ENCODE results near the gene C1orf167. TPM values are rescaled to one million over a fixed set of nuclear protein-coding genes. Genes with fewer than 3 reads are reported as not detected.

The C1orf167 gene
- total RNA-seq, 6 experiments from 2014 or later: not detected

DNA sequence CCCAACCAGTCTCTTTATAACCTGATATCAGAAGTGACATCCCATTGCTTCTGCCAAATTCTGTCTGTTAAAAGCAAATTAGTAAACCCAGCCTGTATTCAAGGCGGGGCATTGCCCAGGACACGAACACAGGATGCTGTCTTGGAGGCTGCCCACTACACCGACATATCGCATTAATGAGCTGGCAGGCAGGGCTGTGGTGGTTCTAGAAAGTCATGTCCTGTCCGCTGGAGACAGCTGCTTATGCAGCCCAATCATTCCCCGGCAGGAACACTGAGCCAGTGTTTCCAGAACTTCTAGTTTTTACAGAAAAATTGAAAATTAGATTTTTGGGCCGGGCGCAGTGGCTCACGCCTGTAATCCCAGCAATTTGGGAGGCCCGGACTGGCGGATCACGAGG, 19.3 kb downstream of the C1orf167 start:
- TF ChIP-seq, protein P1, sequence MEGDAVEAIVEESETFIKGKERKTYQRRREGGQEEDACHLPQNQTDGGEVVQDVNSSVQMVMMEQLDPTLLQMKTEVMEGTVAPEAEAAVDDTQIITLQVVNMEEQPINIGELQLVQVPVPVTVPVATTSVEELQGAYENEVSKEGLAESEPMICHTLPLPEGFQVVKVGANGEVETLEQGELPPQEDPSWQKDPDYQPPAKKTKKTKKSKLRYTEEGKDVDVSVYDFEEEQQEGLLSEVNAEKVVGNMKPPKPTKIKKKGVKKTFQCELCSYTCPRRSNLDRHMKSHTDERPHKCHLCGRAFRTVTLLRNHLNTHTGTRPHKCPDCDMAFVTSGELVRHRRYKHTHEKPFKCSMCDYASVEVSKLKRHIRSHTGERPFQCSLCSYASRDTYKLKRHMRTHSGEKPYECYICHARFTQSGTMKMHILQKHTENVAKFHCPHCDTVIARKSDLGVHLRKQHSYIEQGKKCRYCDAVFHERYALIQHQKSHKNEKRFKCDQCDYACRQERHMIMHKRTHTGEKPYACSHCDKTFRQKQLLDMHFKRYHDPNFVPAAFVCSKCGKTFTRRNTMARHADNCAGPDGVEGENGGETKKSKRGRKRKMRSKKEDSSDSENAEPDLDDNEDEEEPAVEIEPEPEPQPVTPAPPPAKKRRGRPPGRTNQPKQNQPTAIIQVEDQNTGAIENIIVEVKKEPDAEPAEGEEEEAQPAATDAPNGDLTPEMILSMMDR (IDR thresholded peaks at IDR 0.05): no peak
- no peak for TF ChIP-seq POLR2A (IDR thresholded peaks at IDR 0.05)
- intact Hi-C loops (cut with DNase I): no loop called here
- Histone ChIP-seq H3K36me3 (no peaks in the 10 kb centered on the region), H3K27me3 (no peaks in the 10 kb centered on the region), H3K4me3 (no peak overlapping the region), H3K4me1 (peaks cover 0 to 22% (median 0%) of the 10 kb centered on the region in 4 donors), H3K9me3 (no peaks in the 10 kb centered on the region), H3K27ac (no peak overlapping the region)
- DNase-seq (no peak), ATAC-seq (no peak)
- 91% methylated on average over 7 of the region's 12 CpGs for WGBS (ENCODE audit: insufficient coverage, low coverage, low lambda C conversion rate, missing lambda C conversion rate)

DNA sequence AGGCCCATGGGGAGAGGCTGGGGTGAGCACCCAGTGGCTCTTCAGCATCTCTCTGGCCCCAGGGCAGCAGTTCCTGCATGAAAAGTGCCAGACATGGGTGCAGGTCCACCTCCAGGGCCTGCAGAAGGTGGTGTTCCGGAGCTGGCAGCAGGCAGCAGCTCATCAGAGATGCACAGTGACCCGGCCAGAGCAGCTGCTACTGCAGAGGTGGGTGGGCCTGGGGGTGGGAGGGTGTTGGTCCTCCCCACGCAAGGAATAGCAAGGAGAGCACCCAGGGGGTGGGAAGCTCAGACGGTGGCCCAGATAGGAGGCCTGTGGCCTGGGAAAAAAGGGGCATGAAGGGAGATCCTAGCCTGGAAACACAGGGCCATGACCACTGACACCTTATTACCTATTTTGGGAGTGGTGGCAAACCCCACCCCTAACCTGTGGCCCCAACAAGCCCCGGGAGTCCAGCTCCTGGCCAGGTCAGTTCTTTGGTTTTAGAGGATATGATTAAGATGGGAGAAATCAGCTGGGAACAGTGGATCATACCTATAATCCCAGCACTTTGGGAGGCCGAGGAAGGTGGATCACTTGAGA, 20.2 kb downstream of the C1orf167 start:
- DNase-seq (no peak), ATAC-seq (no peak)
- H3K27ac ChIP-seq: no peak overlapping the region
- H3K9me3 ChIP-seq: no peaks in the 10 kb centered on the region
- no peaks in the 10 kb centered on the region for H3K36me3 ChIP-seq
- WGBS (ENCODE audit: insufficient coverage, low coverage, low lambda C conversion rate, missing lambda C conversion rate): 93% methylated on average over 2 of the region's 6 CpGs
- peaks cover 0 to 21% (median 0%) of the 10 kb centered on the region in 4 donors for H3K4me1 ChIP-seq
- intact Hi-C loops (cut with DNase I): no loop called here
- no peak overlapping the region for H3K4me3 ChIP-seq
- no peaks in the 10 kb centered on the region for H3K27me3 ChIP-seq
- TF ChIP-seq POLR2A (IDR thresholded peaks at IDR 0.05): no peak
- TF ChIP-seq, protein P1 (IDR thresholded peaks at IDR 0.05): no peak

DNA sequence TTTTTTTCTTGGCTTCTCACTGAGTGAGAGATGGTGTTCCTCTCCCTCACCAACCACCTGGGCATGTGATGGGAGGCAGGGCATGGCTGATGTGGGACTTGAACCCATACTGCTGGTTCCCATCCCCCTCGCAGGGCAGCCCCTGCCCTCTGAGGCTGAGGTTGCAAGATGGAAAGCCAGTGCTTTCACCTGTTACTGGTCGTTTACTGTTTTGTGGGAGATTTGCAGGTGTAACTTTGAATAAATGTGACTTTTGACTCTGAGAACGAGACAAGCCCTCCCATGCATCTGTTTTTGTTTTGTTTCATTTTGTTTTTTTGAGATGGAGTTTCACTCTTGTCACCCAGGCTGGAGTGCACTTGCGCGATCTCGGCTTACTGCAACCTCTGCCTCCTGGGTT, 21.6 kb downstream of the C1orf167 start:
- Histone ChIP-seq H3K4me3 (no peak overlapping the region), H3K27me3 (no peaks in the 10 kb centered on the region), H3K9me3 (no peaks in the 10 kb centered on the region), H3K4me1 (peaks cover 0 to 17% (median 5%) of the 10 kb centered on the region in 4 donors), H3K27ac (peak overlapping the region in 1 of 3 donors; percentile 36), H3K36me3 (no peaks in the 10 kb centered on the region)
- no peak for DNase-seq
- intact Hi-C loops (cut with DNase I): no loop called here
- TF ChIP-seq POLR2A (IDR thresholded peaks at IDR 0.05): no peak
- TF ChIP-seq, protein P1 (IDR thresholded peaks at IDR 0.05): no peak
- no peak for ATAC-seq
- WGBS (ENCODE audit: insufficient coverage, low coverage, low lambda C conversion rate, missing lambda C conversion rate): 79% methylated on average over 5 of the region's 6 CpGs

DNA sequence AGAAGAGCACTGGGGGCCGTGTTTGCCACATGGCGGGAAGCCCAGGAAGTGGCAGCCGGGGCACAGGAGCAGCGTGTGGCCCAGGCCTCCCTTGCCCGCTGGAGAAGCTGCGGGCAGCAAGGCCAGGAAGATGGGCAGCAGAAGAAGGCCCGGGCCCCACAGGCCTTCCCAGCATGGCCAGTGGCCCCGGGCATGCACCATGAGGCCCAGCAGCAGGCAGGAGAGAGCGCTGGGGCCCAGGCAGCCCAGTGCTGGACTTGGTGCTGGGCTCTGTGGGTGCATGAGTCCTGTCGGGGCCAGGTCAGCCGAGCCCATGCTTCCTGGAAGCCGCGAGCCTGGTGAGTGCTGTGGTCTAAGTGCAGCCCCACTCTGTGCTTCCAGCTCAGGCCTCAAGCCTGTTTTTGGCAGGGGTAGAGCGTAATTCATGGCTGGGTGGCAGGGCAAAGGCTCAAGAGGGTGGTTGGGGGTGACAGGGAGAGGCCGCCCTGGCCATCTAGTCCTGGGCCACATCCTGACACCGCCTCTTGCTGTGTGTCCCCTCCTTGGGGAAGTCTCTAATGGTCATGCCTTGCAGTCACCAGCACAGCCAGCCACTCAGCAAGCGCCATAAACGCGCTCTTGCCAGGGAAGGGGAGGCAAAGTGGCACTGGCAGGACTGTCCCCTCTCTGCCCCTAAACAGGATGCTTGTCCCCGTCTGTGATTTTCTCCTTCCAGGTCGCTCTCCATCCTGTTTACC, 22.4 kb downstream of the C1orf167 start:
- DNase-seq (no peak), ATAC-seq (peak in 2 of 4 donors; percentile 1)
- TF ChIP-seq, protein P1 (IDR thresholded peaks at IDR 0.05): no peak
- no peak for TF ChIP-seq POLR2A (IDR thresholded peaks at IDR 0.05)
- intact Hi-C loops (cut with DNase I): no loop called here
- no peak overlapping the region for H3K4me3 ChIP-seq
- H3K4me1 ChIP-seq: peaks cover 0 to 17% (median 5%) of the 10 kb centered on the region in 4 donors
- H3K9me3 ChIP-seq: no peaks in the 10 kb centered on the region
- H3K36me3 ChIP-seq: no peaks in the 10 kb centered on the region
- H3K27me3 ChIP-seq: no peaks in the 10 kb centered on the region
- H3K27ac ChIP-seq: peak overlapping the region; percentile 18 to 51 (median 43)
- 40% methylated on average over 2 of the region's 21 CpGs for WGBS (ENCODE audit: insufficient coverage, low coverage, low lambda C conversion rate, missing lambda C conversion rate)
